DND-41 (cell line): ENCODE results near the gene BCL7A.

Experiments
- ATAC-seq: fragments of 200-7000 bp; cut with Tn5 transposase; 3 replicates; pipeline ENCODE4 v1.9.1; 2021; ENCODE audit warnings: low read depth; ENCODE audit not compliant: insufficient read depth
- DNase-seq: peaks from one replicate; pipeline ENCODE4 v3.0.0-alpha.2; 2020
- H2AFZ ChIP-seq: 2 replicates; pipeline ENCODE4 v1.6.0; 2012; ENCODE audit warnings: low read depth, low read length
- H3K27ac ChIP-seq: 2 replicates; pipeline ENCODE4 v1.5.1; 2012; ENCODE audit warnings: low read length, inconsistent platforms
- H3K27me3 ChIP-seq: fragments of 200-600 bp; sonication (generic); 2 replicates; pipeline ENCODE4 v1.6.0; 2012; ENCODE audit warnings: low read length, mild to moderate bottlenecking, inconsistent platforms; ENCODE audit not compliant: insufficient read depth, poor library complexity
- H3K36me3 ChIP-seq: 2 replicates; pipeline ENCODE4 v1.5.1; 2012; ENCODE audit warnings: low read length, inconsistent platforms; ENCODE audit not compliant: insufficient read depth
- H3K4me1 ChIP-seq: 2 replicates; pipeline ENCODE4 v1.5.1; 2012; ENCODE audit warnings: mild to moderate bottlenecking, low read length; ENCODE audit not compliant: insufficient read depth
- H3K4me2 ChIP-seq: 2 replicates; pipeline ENCODE4 v1.6.0; 2012; ENCODE audit warnings: mild to moderate bottlenecking, moderate library complexity, low read length, inconsistent platforms; ENCODE audit not compliant: insufficient read depth
- H3K4me3 ChIP-seq, 2 experiments: fragments of 200-600 bp in 1 of 2; shearing (Covaris generic) in 1 of 2; 2 replicates each; pipeline ENCODE4 v1.5.1; 2012 to 2016; ENCODE audit warnings: inconsistent platforms in 2 of 2, low read length in 2 of 2, mild to moderate bottlenecking in 2 of 2, low read depth in 1 of 2, moderate library complexity in 1 of 2
- H3K79me2 ChIP-seq: 2 replicates; pipeline ENCODE4 v1.6.0; 2012; ENCODE audit warnings: low read length, inconsistent platforms; ENCODE audit not compliant: insufficient read depth
- H3K9ac ChIP-seq: 2 replicates; pipeline ENCODE4 v1.6.0; 2012; ENCODE audit warnings: low read depth, mild to moderate bottlenecking, inconsistent platforms, low read length, moderate library complexity
- H3K9me3 ChIP-seq: 2 replicates; pipeline ENCODE4 v1.5.1; 2012; ENCODE audit warnings: low read length, moderate library complexity, mild to moderate bottlenecking, inconsistent platforms; ENCODE audit not compliant: insufficient read depth, severe bottlenecking
- H4K20me1 ChIP-seq: 2 replicates; pipeline ENCODE4 v1.6.0; 2012; ENCODE audit warnings: low read length; ENCODE audit not compliant: insufficient read depth
- CTCF ChIP-seq: IDR thresholded peaks from 2 replicates; pipeline ENCODE4 v1.5.1; 2012; ENCODE audit warnings: borderline replicate concordance, low read length, moderate library complexity, mild to moderate bottlenecking; ENCODE audit not compliant: poor library complexity, severe bottlenecking; ENCODE audit errors: extremely low read depth
- EZH2 ChIP-seq: IDR thresholded peaks from 3 replicates; pipeline ENCODE4 v1.6.1; 2012; ENCODE audit warnings: borderline replicate concordance, low read depth, mild to moderate bottlenecking, moderate library complexity, low read length, inconsistent platforms; ENCODE audit not compliant: severe bottlenecking

BCL7A gene

GRCh38 chr12:122067966-122068365, 46.3 kb downstream of the BCL7A start:
- no peaks in the 10 kb centered on the region for H3K79me2 ChIP-seq
- no peaks in the 10 kb centered on the region for H3K4me1 ChIP-seq
- no peak overlapping the region for H3K4me2 ChIP-seq
- no peak overlapping the region for H3K27ac ChIP-seq
- no peak for TF ChIP-seq EZH2
- no peak for TF ChIP-seq CTCF
- no peaks in the 10 kb centered on the region for H3K36me3 ChIP-seq
- no peaks in the 10 kb centered on the region for H3K9me3 ChIP-seq
- no peaks in the 10 kb centered on the region for H4K20me1 ChIP-seq
- peak; percentile 52 for DNase-seq
- no peak overlapping the region for H3K4me3 ChIP-seq
- peak; percentile 22; the same call in 2 of the 3 replicates for ATAC-seq
- H3K9ac ChIP-seq, result no peak overlapping the region
- no peak overlapping the region for H2AFZ ChIP-seq
- no peaks in the 10 kb centered on the region for H3K27me3 ChIP-seq

GRCh38 chr12:122072031-122072970, 50.6 kb downstream of the BCL7A start:
- Histone ChIP-seq H2AFZ (no peak overlapping the region), H4K20me1 (no peaks in the 10 kb centered on the region), H3K4me2 (no peak overlapping the region), H3K4me3 (no peak overlapping the region), H3K9ac (no peak overlapping the region), H3K27me3 (no peaks in the 10 kb centered on the region), H3K36me3 (no peaks in the 10 kb centered on the region), H3K9me3 (no peaks in the 10 kb centered on the region), H3K4me1 (no peaks in the 10 kb centered on the region; the same call in 1 of the 2 replicates), H3K79me2 (no peaks in the 10 kb centered on the region), H3K27ac (no peak overlapping the region)
- ATAC-seq (no peak; the same call in 2 of the 3 replicates), DNase-seq (no peak)
- TF ChIP-seq EZH2, result no peak
- no peak for TF ChIP-seq CTCF

DNA sequence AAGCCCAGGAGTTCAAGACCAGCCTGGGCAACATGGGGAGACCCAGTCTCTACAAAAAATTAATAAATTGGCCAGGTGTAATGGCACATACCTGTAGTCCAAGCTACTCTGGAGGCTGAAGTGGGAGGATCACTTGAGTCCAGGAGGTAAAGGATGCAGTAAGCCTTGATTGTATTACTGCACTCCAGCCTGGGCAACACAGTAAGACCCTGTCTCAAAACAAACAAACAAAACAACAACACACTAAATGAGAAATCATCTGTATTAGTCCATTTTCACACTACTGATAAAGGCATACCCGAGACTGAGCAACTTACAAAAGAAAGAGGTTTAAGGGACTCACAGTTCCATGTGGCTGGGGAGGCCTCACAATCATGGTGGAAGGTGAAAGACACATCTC, 52.1 kb downstream of the BCL7A start:
- Histone ChIP-seq H3K9me3 (no peaks in the 10 kb centered on the region), H3K27ac (no peak overlapping the region), H3K79me2 (peaks cover 3% of the 10 kb centered on the region; the same call in 1 of the 2 replicates), H3K4me3 (no peak overlapping the region), H3K36me3 (no peaks in the 10 kb centered on the region), H3K9ac (no peak overlapping the region), H3K4me2 (no peak overlapping the region), H3K27me3 (no peaks in the 10 kb centered on the region), H2AFZ (no peak overlapping the region), H4K20me1 (no peaks in the 10 kb centered on the region), H3K4me1 (peaks cover 9% of the 10 kb centered on the region)
- DNase-seq (no peak), ATAC-seq (no peak)
- TF ChIP-seq CTCF, result no peak
- no peak for TF ChIP-seq EZH2
